Suppressor macrophage treated with lipopolysaccharide for 1 hour (primary cell): ENCODE data around the gene TEX9.
A peak's percentile ranks its signal among the peaks of the same experiment; 100 is the strongest.

Source experiments
- DNase-seq, 3 donors: peaks; one replicate each; pipeline ENCODE4 v3.0.0-alpha.2; 2020 to 2022

Gene TEX9

DNA sequence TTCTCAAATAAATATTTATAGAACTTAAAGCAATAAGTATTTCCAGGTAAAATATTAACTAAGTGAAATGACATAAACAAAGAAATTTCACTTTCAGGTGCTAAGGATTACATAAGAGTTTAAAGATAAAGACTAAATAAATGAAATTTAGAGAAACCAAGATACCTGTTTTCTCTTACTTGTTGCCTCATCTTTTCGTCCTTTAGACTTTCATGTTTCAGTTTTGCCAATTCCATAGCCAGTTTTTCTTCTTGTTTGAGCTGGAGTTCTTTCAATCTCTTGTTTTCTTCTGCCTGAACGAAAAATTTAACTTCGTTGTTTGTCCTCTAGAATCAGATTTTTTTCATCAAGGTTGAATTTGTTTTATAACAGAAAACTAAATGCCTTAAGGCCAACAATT lies 91.0 kb downstream of the TEX9 start:
- DNase-seq = no peak

DNA sequence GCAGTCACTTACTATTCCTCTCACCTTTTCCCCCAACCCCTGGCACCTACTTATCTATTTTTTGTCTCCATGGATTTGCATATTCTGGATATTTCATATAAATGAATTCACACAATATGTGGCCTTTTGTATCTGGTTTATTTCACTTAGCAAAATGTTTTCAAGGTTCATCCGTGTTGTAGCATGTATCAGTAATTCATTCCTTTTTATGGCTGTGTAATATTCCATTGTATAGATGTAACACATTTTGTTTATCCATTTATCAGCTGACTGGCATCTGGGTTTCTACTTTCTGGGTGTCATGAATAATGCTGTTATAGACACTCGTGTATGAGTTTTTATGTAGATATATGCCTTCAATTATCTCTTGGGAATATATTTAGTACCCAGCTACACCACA lies 93.9 kb downstream of the TEX9 start:
- no peak for DNase-seq

DNA sequence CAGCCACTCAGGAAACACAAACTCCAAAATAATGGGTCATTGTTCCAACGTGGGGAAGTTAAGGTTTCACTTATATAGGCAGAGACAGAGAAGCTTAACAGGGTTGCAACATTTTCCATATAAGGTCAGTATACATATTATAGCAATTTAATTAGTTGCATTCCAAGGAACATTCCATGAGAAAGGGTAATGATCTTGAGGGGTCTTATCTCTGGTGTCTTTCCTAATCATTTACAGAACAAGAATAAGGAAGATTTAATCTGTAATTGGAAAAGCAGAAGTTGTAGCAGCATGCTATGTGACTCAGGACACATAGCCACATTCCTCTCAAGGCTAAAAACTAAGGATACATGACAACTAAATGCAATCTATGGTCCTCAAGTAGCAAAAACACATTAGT lies 94.8 kb downstream of the TEX9 start:
- peak; percentile 20 to 60 (median 60) for DNase-seq

DNA sequence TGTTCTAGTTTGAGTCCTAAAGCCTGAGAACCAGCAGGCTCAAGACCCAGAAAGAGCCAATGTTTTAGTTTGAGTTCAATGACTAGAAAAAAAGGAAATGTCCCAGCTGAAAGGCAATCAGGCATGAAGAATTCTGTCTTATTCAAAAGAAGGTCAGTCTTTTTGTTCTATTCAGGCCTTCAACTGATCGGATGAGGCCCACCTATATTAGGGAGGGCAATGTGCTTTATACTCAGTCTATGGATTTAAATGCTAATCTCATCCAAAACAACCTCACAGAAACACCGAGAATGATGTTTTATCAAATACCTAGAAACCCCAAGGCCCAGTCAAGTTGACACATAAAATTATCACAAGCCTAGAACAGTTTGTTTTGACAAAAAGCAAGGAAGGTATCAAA lies 95.7 kb downstream of the TEX9 start:
- DNase-seq = no peak

DNA sequence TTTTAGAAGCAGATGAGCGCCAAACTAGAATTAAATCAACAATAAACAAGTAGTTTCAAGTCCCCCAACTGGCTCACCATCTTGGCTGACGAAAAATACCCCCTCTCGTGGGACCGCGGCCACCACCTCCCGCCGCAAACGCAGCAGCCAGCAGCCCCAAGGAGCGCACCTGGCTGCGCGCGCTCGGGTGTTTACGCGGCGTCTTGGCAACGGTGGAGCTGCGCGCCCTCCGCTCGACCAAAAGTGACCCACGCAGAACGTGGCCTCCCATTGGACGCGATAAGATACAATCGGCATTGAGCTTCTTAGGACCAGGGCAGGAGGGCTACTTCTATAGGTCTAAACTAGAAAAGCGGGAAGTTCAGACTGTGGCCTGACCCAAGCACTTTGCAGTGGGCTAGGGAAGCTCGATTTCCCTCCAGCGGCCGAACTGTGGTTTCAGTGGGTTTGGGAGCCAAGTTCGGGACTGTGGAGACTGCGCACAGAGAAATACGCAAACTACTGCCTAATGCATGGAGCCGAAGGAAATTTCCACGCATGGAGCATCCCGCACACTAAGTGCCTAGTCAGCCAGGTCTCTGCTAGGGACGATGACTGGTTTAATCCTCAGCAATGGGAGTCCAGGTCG lies 99.8 kb downstream of the TEX9 start, which contains the start of gene MNS1:
Gene MNS1, minus strand, starts transcription at position 245 of the 628 bp plus-strand sequence. Its CDS starts 165 bp downstream, at position 80.
- DNase-seq = peak; percentile 94 to 96 (median 94)

DNA sequence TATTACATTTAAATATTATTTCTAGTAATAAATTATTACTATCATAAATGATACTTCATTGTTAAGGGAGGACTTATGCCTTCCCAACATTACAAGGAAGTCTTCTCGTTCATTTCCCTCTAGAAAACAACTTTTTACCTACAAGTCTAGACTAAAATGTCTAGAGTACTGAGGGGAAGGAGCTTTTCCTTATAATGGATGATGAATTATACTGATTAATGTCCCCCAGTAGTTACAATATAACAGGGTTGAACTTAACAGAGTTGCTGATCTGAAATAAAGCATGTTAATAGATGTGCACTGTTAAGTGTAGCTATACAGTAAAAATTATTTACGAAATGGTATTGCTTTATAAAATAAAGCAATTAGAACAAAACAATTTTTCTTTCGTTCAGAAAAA lies 102.4 kb downstream of the TEX9 start:
- no peak for DNase-seq

DNA sequence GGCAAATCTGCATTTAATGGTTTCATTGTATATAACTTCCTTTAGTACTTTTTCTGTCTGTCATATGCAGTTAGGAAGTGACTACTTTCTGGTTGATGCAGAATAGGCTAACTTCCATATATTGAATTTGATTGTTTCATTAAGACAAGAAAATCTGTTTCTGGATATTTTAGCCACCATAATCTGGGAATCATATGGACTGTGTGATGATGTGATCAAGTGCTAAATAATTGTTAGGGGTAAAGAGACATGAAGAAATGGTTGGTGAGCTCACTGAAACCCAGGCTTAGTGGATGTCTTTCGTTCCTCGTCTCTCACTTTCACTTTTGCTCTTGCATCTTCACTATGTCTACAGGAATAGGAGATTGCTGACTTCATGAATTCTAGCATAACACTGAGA lies 103.2 kb downstream of the TEX9 start:
- peak; percentile 62 to 71 (median 68) for DNase-seq

DNA sequence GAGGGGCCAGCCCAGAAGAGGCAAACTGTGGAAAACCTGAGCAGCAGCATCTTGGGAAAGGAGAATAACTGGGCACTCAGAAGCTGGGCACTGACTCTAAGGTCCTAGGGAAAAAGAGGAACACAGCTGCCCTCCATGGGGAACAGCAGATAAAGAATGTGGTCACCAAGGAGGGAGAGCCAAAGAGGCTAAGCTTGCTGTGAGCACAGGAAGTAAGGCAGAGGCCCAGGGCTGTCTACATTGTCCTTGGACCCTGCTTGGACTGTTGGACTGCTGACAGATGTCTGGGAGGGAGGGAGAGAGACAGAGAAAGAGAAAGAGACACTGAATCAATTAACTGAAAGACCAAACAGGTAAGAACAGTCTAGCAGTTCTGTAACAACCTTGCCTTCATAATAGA lies 104.3 kb downstream of the TEX9 start:
- peak in 2 of 3 donors; percentile 23 to 28 for DNase-seq

DNA sequence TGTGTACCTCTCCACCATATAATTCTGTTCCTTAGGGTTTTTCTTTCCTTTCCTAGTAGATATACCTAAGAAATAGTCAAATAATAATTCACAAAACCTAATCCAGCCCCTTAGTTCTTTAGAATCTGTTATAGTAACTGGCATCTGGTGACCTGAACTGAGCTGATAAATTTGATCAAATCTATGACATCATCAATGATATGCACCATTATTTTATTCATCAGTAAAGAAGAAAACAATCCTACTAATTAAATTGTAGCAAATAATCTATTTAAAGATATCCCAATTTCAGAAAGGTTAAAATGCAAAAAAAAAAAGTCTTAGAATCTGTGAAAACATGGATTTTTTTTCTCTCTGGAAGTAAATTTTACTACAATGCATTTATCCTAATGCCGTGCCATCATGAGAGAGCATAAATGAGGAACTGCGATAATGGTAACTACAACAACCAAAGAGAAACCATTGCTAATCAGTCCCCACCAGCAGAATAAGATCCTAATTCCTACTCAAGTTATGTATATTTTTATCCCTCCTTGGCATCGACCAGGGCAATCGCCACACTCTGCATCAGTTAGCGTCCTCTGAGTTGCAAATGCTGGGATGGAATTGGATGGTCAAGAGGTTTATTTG lies 106.3 kb downstream of the TEX9 start:
- DNase-seq = no peak

DNA sequence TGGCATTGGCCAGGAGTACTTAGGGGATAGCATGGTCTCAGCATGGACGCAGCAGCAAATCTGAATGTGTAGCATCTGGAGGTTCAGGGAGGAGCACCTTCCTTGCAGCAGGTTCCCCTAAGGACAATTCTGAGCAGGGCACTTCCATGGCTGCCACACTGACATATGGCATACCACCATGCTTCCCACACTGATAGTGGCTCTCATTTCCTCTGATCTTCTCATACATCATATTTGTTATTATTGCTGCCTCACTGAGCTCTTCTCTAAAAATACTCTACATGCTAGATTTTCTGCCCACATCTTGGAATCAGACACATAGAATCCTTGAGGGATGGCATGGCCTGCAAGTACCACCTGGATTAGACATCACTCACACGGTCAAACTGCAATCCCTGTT lies 107.1 kb downstream of the TEX9 start:
- no peak for DNase-seq

DNA sequence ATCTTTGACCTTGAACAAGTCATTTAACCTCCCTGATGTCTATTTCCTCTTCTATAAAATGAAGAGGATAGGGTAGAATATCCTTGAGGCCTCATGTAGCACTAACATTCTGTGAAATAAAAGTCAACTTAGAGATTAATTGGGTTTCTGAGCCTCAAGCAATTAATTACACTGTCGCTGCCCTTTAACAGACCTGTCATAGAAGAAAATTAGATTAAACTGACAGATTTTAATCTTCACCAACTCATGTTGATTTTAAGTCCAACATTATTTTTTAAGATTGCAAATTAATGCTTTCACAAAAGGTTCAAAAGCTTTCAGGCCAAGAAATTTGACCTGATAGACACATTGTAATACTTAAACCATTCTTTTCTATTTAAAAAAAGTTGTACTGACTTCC lies 107.8 kb downstream of the TEX9 start:
- no peak for DNase-seq

DNA sequence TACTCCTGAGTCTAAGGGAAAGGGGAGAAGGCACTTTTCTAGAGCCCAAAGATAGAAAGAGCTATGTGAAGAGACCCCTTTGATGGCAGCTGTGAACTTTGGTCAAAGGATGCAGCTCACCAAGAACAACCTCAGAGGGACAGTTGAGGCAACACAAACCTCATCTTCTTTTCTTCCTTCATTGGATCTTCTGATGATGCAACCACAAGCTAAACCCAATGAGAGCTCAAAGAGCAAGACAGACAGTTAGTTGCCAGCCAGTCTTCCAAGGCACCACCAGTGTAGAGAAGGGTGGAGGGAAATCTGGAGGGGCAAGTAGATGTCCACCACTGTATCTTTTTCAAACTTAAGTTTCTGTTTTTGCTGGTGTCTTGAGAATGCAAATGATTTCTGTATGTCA lies 110.1 kb downstream of the TEX9 start:
- no peak for DNase-seq
